MM.1S (cell line): Measurements from ENCODE around the gene SPINT1.

Source experiments
- EZH2 ChIP-seq: fragments of 300-600 bp; sonication (generic); optimal IDR thresholded peaks from 2 replicates; pipeline ENCODE3; 2017; ENCODE audit warnings: low read depth, mild to moderate bottlenecking, antibody characterized with exemption, low read length, mixed read lengths
- TF ChIP-seq, protein P1 (sequence below): fragments of 300-600 bp; sonication (generic); IDR thresholded peaks from 2 replicates; pipeline ENCODE4 v1.5.1; 2016; ENCODE audit warnings: antibody characterized with exemption, low read length, mixed read lengths

GRCh38 chr15:40877694-40878093 lies 33.8 kb downstream of the SPINT1 start:
- TF ChIP-seq, protein P1, sequence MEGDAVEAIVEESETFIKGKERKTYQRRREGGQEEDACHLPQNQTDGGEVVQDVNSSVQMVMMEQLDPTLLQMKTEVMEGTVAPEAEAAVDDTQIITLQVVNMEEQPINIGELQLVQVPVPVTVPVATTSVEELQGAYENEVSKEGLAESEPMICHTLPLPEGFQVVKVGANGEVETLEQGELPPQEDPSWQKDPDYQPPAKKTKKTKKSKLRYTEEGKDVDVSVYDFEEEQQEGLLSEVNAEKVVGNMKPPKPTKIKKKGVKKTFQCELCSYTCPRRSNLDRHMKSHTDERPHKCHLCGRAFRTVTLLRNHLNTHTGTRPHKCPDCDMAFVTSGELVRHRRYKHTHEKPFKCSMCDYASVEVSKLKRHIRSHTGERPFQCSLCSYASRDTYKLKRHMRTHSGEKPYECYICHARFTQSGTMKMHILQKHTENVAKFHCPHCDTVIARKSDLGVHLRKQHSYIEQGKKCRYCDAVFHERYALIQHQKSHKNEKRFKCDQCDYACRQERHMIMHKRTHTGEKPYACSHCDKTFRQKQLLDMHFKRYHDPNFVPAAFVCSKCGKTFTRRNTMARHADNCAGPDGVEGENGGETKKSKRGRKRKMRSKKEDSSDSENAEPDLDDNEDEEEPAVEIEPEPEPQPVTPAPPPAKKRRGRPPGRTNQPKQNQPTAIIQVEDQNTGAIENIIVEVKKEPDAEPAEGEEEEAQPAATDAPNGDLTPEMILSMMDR = no peak
- no peak for TF ChIP-seq EZH2
